Measurements from ENCODE around the gene SRSF7.

The SRSF7 gene

GRCh38 chr2:38735999-38736320 is 15.2 kb downstream of the SRSF7 start:
- Histone ChIP-seq H3K9ac (ENCODE audit: low read length) (no peak overlapping the region), H2AK5ac (ENCODE audit: low read length, severe bottlenecking) (no peak overlapping the region), H3K23ac (ENCODE audit: low read length in 2 of 2) (no peak overlapping the region), H3K79me1 (replicated peaks; ENCODE audit: low read length, poor library complexity, severe bottlenecking) (peaks cover 6% of the 10 kb centered on the region), H2AFZ (ENCODE audit: low read depth, low read length) (no peak overlapping the region), H2BK12ac (ENCODE audit: low read length in 2 of 2) (no peak overlapping the region), H3K4me1 (ENCODE audit: control insufficient read depth, insufficient read depth, low read depth, low read length) (peaks cover 7% of the 10 kb centered on the region), H3K4ac (ENCODE audit: low read depth in 1 of 2, low read length in 2 of 2) (no peak overlapping the region), H4K91ac (ENCODE audit: low read length) (no peak overlapping the region), H3K27ac (ENCODE audit: low read length, poor library complexity, severe bottlenecking) (no peak overlapping the region), H3K4me3 (ENCODE audit: insufficient read depth in 1 of 2, low read depth in 1 of 2, low read length in 2 of 2) (no peak overlapping the region), H3K36me3 (ENCODE audit: control insufficient read depth in 1 of 2, insufficient read depth in 2 of 2, low read depth in 1 of 2, low read length in 2 of 2) (peaks cover 24 to 59% of the 10 kb centered on the region in 2 experiments), H2BK15ac (ENCODE audit: low read depth, poor library complexity, severe bottlenecking) (no peak overlapping the region), H3K18ac (ENCODE audit: low read depth in 1 of 2, low read length in 2 of 2) (no peak overlapping the region), H3K4me2 (ENCODE audit: low read length, poor library complexity, severe bottlenecking) (no peak overlapping the region), H4K8ac (ENCODE audit: low read length) (no peak overlapping the region), H3K27me3 (ENCODE audit: control insufficient read depth in 1 of 2, insufficient read depth in 1 of 2, low read length in 2 of 2) (no peaks in the 10 kb centered on the region), H2BK5ac (ENCODE audit: low read depth, low read length, poor library complexity, severe bottlenecking) (no peak overlapping the region), H3K14ac (ENCODE audit: low read length in 2 of 2) (no peak overlapping the region), H3K9me3 (ENCODE audit: control insufficient read depth, low read length) (peaks cover 6% of the 10 kb centered on the region), H2BK120ac (ENCODE audit: low read depth, low read length) (no peak overlapping the region)
- no peak for DNase-seq
- WGBS: 75% methylated on average over 4 of the region's 4 CpGs

GRCh38 chr2:38734299-38735058 is 16.7 kb downstream of the SRSF7 start:
- no peak overlapping the region for H2BK5ac ChIP-seq (ENCODE audit: low read depth, low read length, poor library complexity, severe bottlenecking)
- no peak overlapping the region for H2BK12ac ChIP-seq (ENCODE audit: low read length in 2 of 2)
- no peak overlapping the region for H2BK15ac ChIP-seq (ENCODE audit: low read depth, poor library complexity, severe bottlenecking)
- H2BK120ac ChIP-seq (ENCODE audit: low read depth, low read length): no peak overlapping the region
- H3K18ac ChIP-seq (ENCODE audit: low read depth in 1 of 2, low read length in 2 of 2): no peak overlapping the region
- H3K27ac ChIP-seq (ENCODE audit: low read length, poor library complexity, severe bottlenecking): no peak overlapping the region
- no peak overlapping the region for H4K8ac ChIP-seq (ENCODE audit: low read length)
- WGBS: 85% methylated on average over 8 of the region's 9 CpGs
- DNase-seq: no peak
- peaks cover 3% of the 10 kb centered on the region for H3K9me3 ChIP-seq (ENCODE audit: control insufficient read depth, low read length)
- peaks cover 4% of the 10 kb centered on the region for H3K79me1 ChIP-seq (replicated peaks; ENCODE audit: low read length, poor library complexity, severe bottlenecking)
- no peak overlapping the region for H3K4me2 ChIP-seq (ENCODE audit: low read length, poor library complexity, severe bottlenecking)
- H2AFZ ChIP-seq (ENCODE audit: low read depth, low read length): no peak overlapping the region
- H3K36me3 ChIP-seq (ENCODE audit: control insufficient read depth in 1 of 2, insufficient read depth in 2 of 2, low read depth in 1 of 2, low read length in 2 of 2): peaks cover 29 to 61% of the 10 kb centered on the region in 2 experiments
- no peak overlapping the region for H3K4ac ChIP-seq (ENCODE audit: low read depth in 1 of 2, low read length in 2 of 2)
- no peak overlapping the region for H3K9ac ChIP-seq (ENCODE audit: low read length)
- H3K4me3 ChIP-seq (ENCODE audit: insufficient read depth in 1 of 2, low read depth in 1 of 2, low read length in 2 of 2): no peak overlapping the region
- H3K23ac ChIP-seq (ENCODE audit: low read length in 2 of 2): no peak overlapping the region
- no peak overlapping the region for H3K14ac ChIP-seq (ENCODE audit: low read length in 2 of 2)
- no peaks in the 10 kb centered on the region for H3K27me3 ChIP-seq (ENCODE audit: control insufficient read depth in 1 of 2, insufficient read depth in 1 of 2, low read length in 2 of 2)
- H3K4me1 ChIP-seq (ENCODE audit: control insufficient read depth, insufficient read depth, low read depth, low read length): peaks cover 7% of the 10 kb centered on the region
- no peak overlapping the region for H4K91ac ChIP-seq (ENCODE audit: low read length)
- H2AK5ac ChIP-seq (ENCODE audit: low read length, severe bottlenecking): no peak overlapping the region

- H2AK5ac ChIP-seq (ENCODE audit: low read length, severe bottlenecking): no peak overlapping the region
- H3K36me3 ChIP-seq (ENCODE audit: control insufficient read depth in 1 of 2, insufficient read depth in 2 of 2, low read depth in 1 of 2, low read length in 2 of 2): peaks cover 22 to 56% of the 10 kb centered on the region in 2 experiments
- 95% methylated on average over 6 of the region's 6 CpGs for WGBS
- H3K79me1 ChIP-seq (replicated peaks; ENCODE audit: low read length, poor library complexity, severe bottlenecking): peaks cover 2% of the 10 kb centered on the region
- H3K14ac ChIP-seq (ENCODE audit: low read length in 2 of 2): no peak overlapping the region
- no peak overlapping the region for H3K9ac ChIP-seq (ENCODE audit: low read length)
- H3K27me3 ChIP-seq (ENCODE audit: control insufficient read depth in 1 of 2, insufficient read depth in 1 of 2, low read length in 2 of 2): no peaks in the 10 kb centered on the region
- no peak overlapping the region for H3K18ac ChIP-seq (ENCODE audit: low read depth in 1 of 2, low read length in 2 of 2)
- H2AFZ ChIP-seq (ENCODE audit: low read depth, low read length): no peak overlapping the region
- H4K8ac ChIP-seq (ENCODE audit: low read length): no peak overlapping the region
- H3K23ac ChIP-seq (ENCODE audit: low read length in 2 of 2): no peak overlapping the region
- H3K4ac ChIP-seq (ENCODE audit: low read depth in 1 of 2, low read length in 2 of 2): no peak overlapping the region
- no peak overlapping the region for H2BK12ac ChIP-seq (ENCODE audit: low read length in 2 of 2)
- no peak overlapping the region for H3K4me3 ChIP-seq (ENCODE audit: insufficient read depth in 1 of 2, low read depth in 1 of 2, low read length in 2 of 2)
- no peak for DNase-seq
- H3K4me1 ChIP-seq (ENCODE audit: control insufficient read depth, insufficient read depth, low read depth, low read length): peaks cover 7% of the 10 kb centered on the region
- H3K27ac ChIP-seq (ENCODE audit: low read length, poor library complexity, severe bottlenecking): no peak overlapping the region
- H4K91ac ChIP-seq (ENCODE audit: low read length): no peak overlapping the region
- H2BK15ac ChIP-seq (ENCODE audit: low read depth, poor library complexity, severe bottlenecking): no peak overlapping the region
- no peak overlapping the region for H2BK5ac ChIP-seq (ENCODE audit: low read depth, low read length, poor library complexity, severe bottlenecking)
- H2BK120ac ChIP-seq (ENCODE audit: low read depth, low read length): no peak overlapping the region
- H3K9me3 ChIP-seq (ENCODE audit: control insufficient read depth, low read length): no peaks in the 10 kb centered on the region
- H3K4me2 ChIP-seq (ENCODE audit: low read length, poor library complexity, severe bottlenecking): no peak overlapping the region
Measured at GRCh38 chr2:38733300-38733971, 17.7 kb downstream of the SRSF7 start.

- WGBS: 95% methylated on average over 14 of the region's 14 CpGs
Measured at GRCh38 chr2:38731684-38732221, 19.4 kb downstream of the SRSF7 start.

More at GRCh38 chr2:38731684-38732221, 19.4 kb downstream of the SRSF7 start:
- no peaks in the 10 kb centered on the region for H3K9me3 ChIP-seq (ENCODE audit: control insufficient read depth, low read length)
- H3K27ac ChIP-seq (ENCODE audit: low read length, poor library complexity, severe bottlenecking): no peak overlapping the region
- no peak overlapping the region for H3K18ac ChIP-seq (ENCODE audit: low read depth in 1 of 2, low read length in 2 of 2)
- H3K36me3 ChIP-seq (ENCODE audit: control insufficient read depth in 1 of 2, insufficient read depth in 2 of 2, low read depth in 1 of 2, low read length in 2 of 2): peaks cover 18 to 41% of the 10 kb centered on the region in 2 experiments
- no peak overlapping the region for H3K14ac ChIP-seq (ENCODE audit: low read length in 2 of 2)
- no peak overlapping the region for H2AFZ ChIP-seq (ENCODE audit: low read depth, low read length)
- no peak overlapping the region for H2BK5ac ChIP-seq (ENCODE audit: low read depth, low read length, poor library complexity, severe bottlenecking)
- no peak overlapping the region for H2AK5ac ChIP-seq (ENCODE audit: low read length, severe bottlenecking)
- DNase-seq: no peak
- no peak overlapping the region for H3K9ac ChIP-seq (ENCODE audit: low read length)
- H3K23ac ChIP-seq (ENCODE audit: low read length in 2 of 2): no peak overlapping the region
- H3K4me1 ChIP-seq (ENCODE audit: control insufficient read depth, insufficient read depth, low read depth, low read length): no peaks in the 10 kb centered on the region
- no peak overlapping the region for H2BK120ac ChIP-seq (ENCODE audit: low read depth, low read length)
- H2BK12ac ChIP-seq (ENCODE audit: low read length in 2 of 2): no peak overlapping the region
- H2BK15ac ChIP-seq (ENCODE audit: low read depth, poor library complexity, severe bottlenecking): no peak overlapping the region
- no peaks in the 10 kb centered on the region for H3K79me1 ChIP-seq (replicated peaks; ENCODE audit: low read length, poor library complexity, severe bottlenecking)
- H3K4me2 ChIP-seq (ENCODE audit: low read length, poor library complexity, severe bottlenecking): no peak overlapping the region
- H3K4me3 ChIP-seq (ENCODE audit: insufficient read depth in 1 of 2, low read depth in 1 of 2, low read length in 2 of 2): no peak overlapping the region
- no peak overlapping the region for H4K8ac ChIP-seq (ENCODE audit: low read length)
- no peaks in the 10 kb centered on the region for H3K27me3 ChIP-seq (ENCODE audit: control insufficient read depth in 1 of 2, insufficient read depth in 1 of 2, low read length in 2 of 2)
- H3K4ac ChIP-seq (ENCODE audit: low read depth in 1 of 2, low read length in 2 of 2): no peak overlapping the region
- no peak overlapping the region for H4K91ac ChIP-seq (ENCODE audit: low read length)

All from mesenchymal stem cell (in vitro differentiated cells and primary cell).